ENCODE results near the gene HYI.
A peak's percentile ranks its signal among the peaks of the same experiment; 100 is the strongest.
"Not testable (repeated sequence)": the region's sequence is repeated elsewhere in the genome, so short reads cannot be mapped to it uniquely, and the experiment has no call there.

The HYI gene

GRCh38 chr1:43464681-43465504, 11.2 kb upstream of the HYI start:
- DNase-seq (ENCODE audit: low read depth in 3 of 3, low spot score in 1 of 3), result no peak

GRCh38 chr1:43463479-43463878, 9.7 kb upstream of the HYI start:
- DNase-seq (ENCODE audit: low read depth in 3 of 3, low spot score in 1 of 3), result no peak

GRCh38 chr1:43460988-43461693, 7.4 kb upstream of the HYI start:
- DNase-seq (ENCODE audit: low read depth in 3 of 3, low spot score in 1 of 3), result no peak

- not testable (repeated sequence) for DNase-seq (ENCODE audit: low read depth in 3 of 3, low spot score in 1 of 3)
These were observed 4.6 kb upstream of the HYI start for GRCh38 chr1:43458379-43458778.

GRCh38 chr1:43455213-43455889, 1.6 kb upstream of the HYI start:
- DNase-seq (ENCODE audit: low read depth in 3 of 3, low spot score in 1 of 3), result no peak

- peak in 1 of 3 donors; percentile 19 for DNase-seq (ENCODE audit: low read depth in 3 of 3, low spot score in 1 of 3)
These were observed 710 bp upstream of the HYI start for GRCh38 chr1:43454270-43455011.

GRCh38 chr1:43452789-43453441, 816 bp downstream of the HYI start:
- DNase-seq (ENCODE audit: low read depth in 3 of 3, low spot score in 1 of 3), result no peak

GRCh38 chr1:43451701-43452532, 1.8 kb downstream of the HYI start:
- DNase-seq (ENCODE audit: low read depth in 3 of 3, low spot score in 1 of 3), result no peak

- DNase-seq (ENCODE audit: low read depth in 3 of 3, low spot score in 1 of 3), result no peak
These were observed 2.6 kb downstream of the HYI start for GRCh38 chr1:43451157-43451591.

GRCh38 chr1:43450251-43450941, 3.3 kb downstream of the HYI start:
- no peak for DNase-seq (ENCODE audit: low read depth in 3 of 3, low spot score in 1 of 3)

GRCh38 chr1:43449708-43450069, 4.0 kb downstream of the HYI start:
- DNase-seq (ENCODE audit: low read depth in 3 of 3, low spot score in 1 of 3), result no peak

GRCh38 chr1:43448955-43449707, 4.6 kb downstream of the HYI start:
- DNase-seq (ENCODE audit: low read depth in 3 of 3, low spot score in 1 of 3), result no peak

GRCh38 chr1:43447891-43448708, 5.6 kb downstream of the HYI start:
- no peak for DNase-seq (ENCODE audit: low read depth in 3 of 3, low spot score in 1 of 3)

- DNase-seq (ENCODE audit: low read depth in 3 of 3, low spot score in 1 of 3), result no peak
These were observed 6.6 kb downstream of the HYI start for GRCh38 chr1:43446881-43447835.

- no peak for DNase-seq (ENCODE audit: low read depth in 3 of 3, low spot score in 1 of 3)
These were observed 7.4 kb downstream of the HYI start for GRCh38 chr1:43446388-43446740.

GRCh38 chr1:43445606-43446387, 7.9 kb downstream of the HYI start:
- DNase-seq (ENCODE audit: low read depth in 3 of 3, low spot score in 1 of 3), result no peak

Data from stimulated activated CD4-positive, alpha-beta T cell treated with anti-CD3 and anti-CD28 coated beads, TNF-alpha, amount 100 ng/mL, for 1 hour (primary cell).